Osteocyte (in vitro differentiated cells): ENCODE data around the gene PPP2R2B. TPM values are rescaled to one million over a fixed set of nuclear protein-coding genes. Genes with fewer than 3 reads are reported as not detected.

Experiments used
- DNase-seq: peaks from one replicate; pipeline ENCODE4 v3.0.0; 2021; ENCODE audit warnings: mixed read lengths; ENCODE audit not compliant: unreplicated experiment; ENCODE audit errors: extremely low spot score
- H3K27ac Mint-ChIP-seq: one replicate; pipeline ENCODE4 v1.8.0; 2021; ENCODE audit warnings: mild to moderate bottlenecking, mixed read lengths; ENCODE audit not compliant: unreplicated experiment
- H3K27me3 Mint-ChIP-seq: one replicate; pipeline ENCODE4 v1.8.0; 2021; ENCODE audit warnings: mixed read lengths; ENCODE audit not compliant: unreplicated experiment
- H3K36me3 Mint-ChIP-seq: one replicate; pipeline ENCODE4 v1.8.0; 2021; ENCODE audit warnings: mixed read lengths; ENCODE audit not compliant: unreplicated experiment
- H3K4me1 Mint-ChIP-seq: one replicate; pipeline ENCODE4 v1.8.0; 2021; ENCODE audit warnings: mixed read lengths; ENCODE audit not compliant: unreplicated experiment
- H3K4me3 Mint-ChIP-seq: one replicate; pipeline ENCODE4 v1.8.0; 2021; ENCODE audit warnings: mild to moderate bottlenecking, moderate library complexity, mixed read lengths; ENCODE audit not compliant: unreplicated experiment
- H3K9me3 Mint-ChIP-seq: one replicate; pipeline ENCODE4 v1.8.0; 2021; ENCODE audit warnings: mixed read lengths; ENCODE audit not compliant: unreplicated experiment
- total RNA-seq: library from RNA; stranded (reverse); gene quantifications from 2 replicates; pipeline ENCODE4 v1.2.1, GENCODE V29; 2021
- TF ChIP-seq, protein P1 (sequence below): fragments of 200-600 bp; sonication (generic); IDR thresholded peaks from 2 replicates; pipeline ENCODE4 v1.5.0; 2021; ENCODE audit warnings: antibody characterized with exemption, mild to moderate bottlenecking, moderate library complexity

Gene PPP2R2B
- total RNA-seq, 1 donor from 2014 or later: not detected

DNA sequence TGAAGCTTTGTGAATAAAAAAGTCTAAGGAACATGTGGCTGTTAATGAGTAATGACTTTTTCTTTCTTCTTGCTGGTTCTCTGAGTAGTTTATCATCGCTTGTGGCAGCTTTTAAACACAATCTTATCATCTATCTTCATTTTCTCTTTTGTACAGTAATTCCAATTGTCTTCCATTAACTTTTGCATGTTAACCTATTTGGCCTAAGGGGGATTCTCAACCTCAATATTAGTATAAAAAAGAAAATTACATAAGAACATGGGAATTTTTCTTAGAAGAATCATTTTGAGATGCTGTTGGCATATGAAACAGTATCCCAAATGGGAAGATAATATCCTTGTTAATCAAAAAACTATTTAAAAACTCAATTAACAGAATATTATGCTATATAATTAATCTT lies 182.9 kb downstream of the PPP2R2B start:
- Mint-ChIP-seq H3K27me3 (no peaks in the 10 kb centered on the region), H3K4me3 (no peak overlapping the region), H3K4me1 (no peaks in the 10 kb centered on the region), H3K9me3 (no peaks in the 10 kb centered on the region), H3K27ac (no peak overlapping the region), H3K36me3 (no peaks in the 10 kb centered on the region)
- TF ChIP-seq, protein P1, sequence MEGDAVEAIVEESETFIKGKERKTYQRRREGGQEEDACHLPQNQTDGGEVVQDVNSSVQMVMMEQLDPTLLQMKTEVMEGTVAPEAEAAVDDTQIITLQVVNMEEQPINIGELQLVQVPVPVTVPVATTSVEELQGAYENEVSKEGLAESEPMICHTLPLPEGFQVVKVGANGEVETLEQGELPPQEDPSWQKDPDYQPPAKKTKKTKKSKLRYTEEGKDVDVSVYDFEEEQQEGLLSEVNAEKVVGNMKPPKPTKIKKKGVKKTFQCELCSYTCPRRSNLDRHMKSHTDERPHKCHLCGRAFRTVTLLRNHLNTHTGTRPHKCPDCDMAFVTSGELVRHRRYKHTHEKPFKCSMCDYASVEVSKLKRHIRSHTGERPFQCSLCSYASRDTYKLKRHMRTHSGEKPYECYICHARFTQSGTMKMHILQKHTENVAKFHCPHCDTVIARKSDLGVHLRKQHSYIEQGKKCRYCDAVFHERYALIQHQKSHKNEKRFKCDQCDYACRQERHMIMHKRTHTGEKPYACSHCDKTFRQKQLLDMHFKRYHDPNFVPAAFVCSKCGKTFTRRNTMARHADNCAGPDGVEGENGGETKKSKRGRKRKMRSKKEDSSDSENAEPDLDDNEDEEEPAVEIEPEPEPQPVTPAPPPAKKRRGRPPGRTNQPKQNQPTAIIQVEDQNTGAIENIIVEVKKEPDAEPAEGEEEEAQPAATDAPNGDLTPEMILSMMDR: no peak
- no peak for DNase-seq

DNA sequence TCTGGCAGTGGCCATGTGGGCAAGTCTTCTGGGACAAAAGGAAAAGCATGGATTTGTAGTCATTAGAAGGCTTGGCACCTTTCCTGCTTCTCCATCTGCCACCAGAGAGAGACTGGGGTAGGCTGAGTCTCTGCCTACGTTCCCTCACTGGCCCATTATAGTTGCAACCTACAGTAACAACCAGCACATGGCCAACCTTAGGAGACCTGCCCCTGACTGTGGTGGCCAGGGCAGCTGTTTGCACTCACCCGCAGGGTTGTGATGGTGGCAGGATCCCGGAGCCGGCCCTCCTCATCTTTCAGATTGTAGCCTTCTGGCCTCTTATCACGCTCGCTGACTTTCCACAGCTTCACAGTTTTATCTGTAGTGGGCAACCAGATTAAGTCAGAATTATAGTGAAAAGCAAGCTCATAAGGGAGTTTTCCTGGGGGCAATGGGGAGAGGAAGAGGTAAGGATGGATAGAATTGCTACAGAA lies 187.6 kb downstream of the PPP2R2B start:
- Mint-ChIP-seq H3K4me1 (no peaks in the 10 kb centered on the region), H3K4me3 (no peak overlapping the region), H3K9me3 (no peaks in the 10 kb centered on the region), H3K36me3 (no peaks in the 10 kb centered on the region), H3K27me3 (no peaks in the 10 kb centered on the region), H3K27ac (no peak overlapping the region)
- TF ChIP-seq, protein P1: no peak
- DNase-seq: no peak

DNA sequence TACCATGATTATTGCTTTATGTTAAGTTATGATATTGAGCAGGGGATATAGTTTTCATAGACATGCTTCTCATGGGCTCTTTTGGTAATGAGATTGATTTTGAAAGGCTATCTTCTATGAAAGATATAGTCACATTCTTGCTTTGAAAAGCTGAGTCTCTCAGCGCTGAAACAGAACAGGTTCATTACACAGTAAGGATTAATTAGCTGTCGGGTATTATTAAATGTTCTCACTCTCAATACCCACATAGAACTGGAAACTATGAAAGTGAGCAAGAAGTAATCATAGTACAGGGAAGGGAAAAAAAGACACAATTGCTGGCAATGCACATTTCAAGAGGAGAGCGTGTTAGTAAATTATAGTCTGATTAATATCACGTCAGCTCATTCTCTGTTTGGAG lies 190.9 kb downstream of the PPP2R2B start:
- Mint-ChIP-seq H3K4me1 (no peaks in the 10 kb centered on the region), H3K27ac (no peak overlapping the region), H3K4me3 (no peak overlapping the region), H3K9me3 (no peaks in the 10 kb centered on the region), H3K27me3 (no peaks in the 10 kb centered on the region), H3K36me3 (no peaks in the 10 kb centered on the region)
- no peak for DNase-seq
- TF ChIP-seq, protein P1: no peak

DNA sequence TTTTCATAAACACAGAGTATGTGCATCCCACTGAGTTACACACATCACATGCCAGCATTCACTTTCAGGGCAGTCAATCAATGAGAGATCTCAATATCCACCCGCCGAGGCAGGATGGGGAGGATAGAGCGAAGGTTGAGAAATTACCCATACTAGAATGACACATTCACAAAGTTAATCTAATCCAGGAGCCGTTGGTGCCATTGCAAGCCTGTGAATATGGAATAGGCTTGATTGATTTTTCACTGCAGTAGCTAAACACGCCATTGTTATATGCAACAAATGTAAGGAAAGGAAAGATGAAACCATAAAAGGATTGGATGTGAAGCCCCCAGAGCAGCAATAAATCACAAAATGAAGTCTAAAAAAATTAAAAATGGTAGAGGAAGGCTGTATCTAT lies 194.7 kb downstream of the PPP2R2B start:
- Mint-ChIP-seq H3K27ac (no peak overlapping the region), H3K36me3 (no peaks in the 10 kb centered on the region), H3K4me3 (no peak overlapping the region), H3K4me1 (no peaks in the 10 kb centered on the region), H3K27me3 (no peaks in the 10 kb centered on the region), H3K9me3 (no peaks in the 10 kb centered on the region)
- DNase-seq: no peak
- TF ChIP-seq, protein P1: no peak

DNA sequence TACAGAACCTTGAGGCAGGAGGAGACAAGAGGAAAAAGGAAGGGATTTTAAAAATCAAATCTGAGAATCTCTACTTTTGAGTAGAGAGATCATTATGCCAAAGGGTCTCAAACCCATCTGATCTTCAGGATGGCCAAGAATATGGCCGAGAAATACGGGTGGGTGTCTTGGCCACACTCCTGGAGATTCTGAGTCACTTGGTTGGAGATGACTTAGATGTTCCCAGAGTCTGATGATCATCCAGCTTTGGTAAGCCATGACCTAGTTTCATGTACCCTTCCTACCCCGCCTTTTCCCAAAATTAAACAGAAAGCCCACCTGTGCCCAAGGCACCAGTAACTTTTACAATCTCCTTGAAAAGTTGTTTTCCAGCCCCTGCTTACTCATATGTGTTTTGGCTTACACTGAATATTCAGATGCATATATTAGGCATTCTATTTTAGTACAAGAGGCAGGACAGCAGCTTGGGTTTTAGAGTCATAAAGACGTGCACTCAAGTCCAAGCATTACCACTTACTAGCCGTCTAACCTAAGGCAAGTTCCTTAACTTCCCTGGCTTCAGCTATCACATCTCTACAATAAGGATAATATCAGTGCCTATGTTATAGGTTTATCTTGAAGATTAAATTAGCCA lies 195.5 kb downstream of the PPP2R2B start:
- Mint-ChIP-seq H3K36me3 (no peaks in the 10 kb centered on the region), H3K4me3 (no peak overlapping the region), H3K4me1 (no peaks in the 10 kb centered on the region), H3K27me3 (no peaks in the 10 kb centered on the region), H3K9me3 (no peaks in the 10 kb centered on the region), H3K27ac (no peak overlapping the region)
- TF ChIP-seq, protein P1: no peak
- no peak for DNase-seq
